ENCODE data around the gene LST1.
A peak's percentile ranks its signal among the peaks of the same experiment; 100 is the strongest.

LST1 gene

DNA sequence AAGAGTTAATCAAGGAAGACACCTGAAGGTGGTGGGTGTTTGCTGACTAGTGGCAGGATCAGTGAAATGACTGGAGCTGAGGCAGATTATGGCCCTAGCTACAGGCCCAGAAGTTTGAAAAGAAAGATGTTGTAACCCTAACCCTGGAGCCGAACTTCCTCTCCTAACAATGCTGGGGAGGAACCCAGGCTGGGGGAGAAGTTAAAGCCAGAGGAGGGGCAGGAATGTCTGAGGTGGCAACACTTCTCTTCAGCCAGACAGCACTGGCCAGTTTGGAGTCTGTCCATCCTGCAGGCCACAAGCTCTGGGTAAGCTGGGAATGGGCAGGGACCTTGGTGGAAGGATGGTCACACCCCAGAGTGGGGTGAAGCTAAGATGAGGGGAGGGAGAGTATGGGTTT lies at the start of gene LST1:
Gene LST1, plus strand, starts transcription at position 270 of the 400 bp plus-strand sequence. CDS start 1,023 bp downstream, outside the sequence.
- TF ChIP-seq, protein P1, sequence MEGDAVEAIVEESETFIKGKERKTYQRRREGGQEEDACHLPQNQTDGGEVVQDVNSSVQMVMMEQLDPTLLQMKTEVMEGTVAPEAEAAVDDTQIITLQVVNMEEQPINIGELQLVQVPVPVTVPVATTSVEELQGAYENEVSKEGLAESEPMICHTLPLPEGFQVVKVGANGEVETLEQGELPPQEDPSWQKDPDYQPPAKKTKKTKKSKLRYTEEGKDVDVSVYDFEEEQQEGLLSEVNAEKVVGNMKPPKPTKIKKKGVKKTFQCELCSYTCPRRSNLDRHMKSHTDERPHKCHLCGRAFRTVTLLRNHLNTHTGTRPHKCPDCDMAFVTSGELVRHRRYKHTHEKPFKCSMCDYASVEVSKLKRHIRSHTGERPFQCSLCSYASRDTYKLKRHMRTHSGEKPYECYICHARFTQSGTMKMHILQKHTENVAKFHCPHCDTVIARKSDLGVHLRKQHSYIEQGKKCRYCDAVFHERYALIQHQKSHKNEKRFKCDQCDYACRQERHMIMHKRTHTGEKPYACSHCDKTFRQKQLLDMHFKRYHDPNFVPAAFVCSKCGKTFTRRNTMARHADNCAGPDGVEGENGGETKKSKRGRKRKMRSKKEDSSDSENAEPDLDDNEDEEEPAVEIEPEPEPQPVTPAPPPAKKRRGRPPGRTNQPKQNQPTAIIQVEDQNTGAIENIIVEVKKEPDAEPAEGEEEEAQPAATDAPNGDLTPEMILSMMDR (IDR thresholded peaks at IDR 0.05; ENCODE audit: extremely low read depth, missing control alignments): no peak
- no peak for DNase-seq (ENCODE audit: low spot score)

GRCh38 chr6:31538805-31539400 lies 47.2 kb upstream of the LST1 start:
- TF ChIP-seq, protein P1 (IDR thresholded peaks at IDR 0.05; ENCODE audit: extremely low read depth, missing control alignments): no peak
- no peak for DNase-seq (ENCODE audit: low spot score)

DNA sequence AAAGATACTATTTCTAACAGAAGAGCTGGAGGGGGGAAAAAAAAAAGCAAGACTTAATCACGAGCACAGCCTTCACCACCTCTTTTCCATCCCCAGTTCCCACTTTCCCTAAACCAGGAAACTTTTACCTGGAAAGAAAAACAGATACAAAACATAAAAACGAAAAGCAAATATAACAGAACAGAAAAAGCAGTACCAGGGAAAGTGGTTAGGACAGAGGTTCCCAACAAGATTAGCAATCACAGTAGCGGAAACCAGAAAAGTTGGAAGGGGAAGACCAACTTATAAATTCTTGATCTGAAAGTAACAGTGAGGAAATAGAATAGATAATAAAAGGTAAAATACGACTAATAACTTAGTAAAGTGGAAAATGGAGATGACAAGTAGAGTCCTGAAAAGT lies 45.4 kb upstream of the LST1 start:
- TF ChIP-seq, protein P1 (IDR thresholded peaks at IDR 0.05; ENCODE audit: extremely low read depth, missing control alignments): no peak
- DNase-seq (ENCODE audit: low spot score): no peak

DNA sequence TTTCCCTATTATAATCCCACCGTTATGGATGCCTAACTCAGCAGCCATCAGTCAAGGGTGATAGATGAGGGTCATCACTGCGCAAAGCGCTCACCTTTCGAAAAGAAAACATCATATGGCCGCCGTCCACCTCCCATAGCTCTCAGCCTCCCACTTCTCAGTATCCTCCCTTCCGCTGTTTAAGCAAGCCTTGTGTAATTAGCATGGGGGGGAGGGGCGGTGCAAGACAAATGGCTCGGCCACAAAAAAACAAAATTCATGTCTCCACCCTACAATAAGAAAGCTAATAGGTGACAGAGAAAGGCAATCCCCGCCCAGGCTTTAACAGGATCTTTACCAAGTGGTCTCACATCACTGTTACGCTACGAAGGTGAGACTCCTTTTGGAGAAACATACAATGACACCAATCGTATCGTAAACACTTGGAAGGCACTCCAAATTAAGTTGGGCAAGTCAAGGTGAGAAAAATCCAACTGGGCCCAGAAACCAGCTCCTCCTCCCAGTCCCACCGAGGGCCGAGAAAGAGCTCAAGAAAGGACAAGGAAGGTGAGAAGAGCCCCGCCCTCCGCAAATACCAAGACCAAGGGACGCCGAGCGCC lies 44.9 kb upstream of the LST1 start:
- DNase-seq (ENCODE audit: low spot score): peak; percentile 63
- TF ChIP-seq, protein P1 (IDR thresholded peaks at IDR 0.05; ENCODE audit: extremely low read depth, missing control alignments): no peak

DNA sequence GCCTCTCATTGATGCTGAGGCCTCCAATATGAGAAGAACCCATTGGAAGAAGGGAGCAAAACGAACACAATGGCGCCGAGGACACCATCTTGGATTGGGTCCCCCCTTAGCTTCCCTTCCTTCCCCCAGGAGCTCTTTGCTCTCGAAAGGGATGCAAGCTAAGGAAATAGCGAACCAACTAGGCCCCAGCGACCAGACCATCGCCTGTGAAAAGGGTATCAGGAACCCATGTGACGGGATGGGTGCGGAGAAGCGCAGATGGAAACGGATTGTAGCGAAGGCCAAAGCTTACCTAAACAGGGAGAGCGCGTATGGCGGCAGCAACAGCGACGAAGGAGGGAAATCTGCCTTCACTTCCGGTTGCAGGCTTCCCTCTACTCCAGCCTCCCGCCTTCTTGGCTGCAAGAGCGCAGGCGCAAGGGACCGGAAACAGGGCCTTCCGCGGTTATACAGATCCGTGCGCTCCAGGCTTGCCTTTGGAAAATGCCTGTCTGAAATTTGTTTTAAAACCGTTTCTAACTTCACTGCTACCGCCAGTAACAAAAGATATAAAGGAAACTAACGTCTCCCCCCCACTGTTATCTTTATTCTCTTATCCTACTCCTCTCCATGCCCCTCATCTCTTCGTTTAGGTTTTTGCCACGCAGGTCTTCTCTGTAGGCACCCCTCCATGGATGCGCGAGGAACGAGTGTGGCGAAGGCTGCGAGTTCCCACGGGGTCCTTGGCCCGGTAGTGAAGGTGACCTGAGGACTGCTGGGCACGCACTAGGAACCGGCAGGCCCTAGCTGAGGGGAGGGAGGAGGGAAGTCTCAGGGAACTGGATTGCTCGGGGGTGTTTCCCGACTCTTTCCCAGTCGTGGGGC lies 44.2 kb upstream of the LST1 start, which contains the start of gene DDX39B:
Gene DDX39B, minus strand, starts transcription at position 346 of the 864 bp plus-strand sequence. CDS start 1,471 bp downstream, outside the sequence.
- TF ChIP-seq, protein P1 (IDR thresholded peaks at IDR 0.05; ENCODE audit: extremely low read depth, missing control alignments): no peak
- peak; percentile 94 for DNase-seq (ENCODE audit: low spot score)

- TF ChIP-seq, protein P1 (IDR thresholded peaks at IDR 0.05; ENCODE audit: extremely low read depth, missing control alignments): no peak
- DNase-seq (ENCODE audit: low spot score): no peak
Observed at GRCh38 chr6:31543639-31544038, 42.4 kb upstream of the LST1 start.

GRCh38 chr6:31544676-31545075 lies 41.4 kb upstream of the LST1 start:
- DNase-seq (ENCODE audit: low spot score): no peak
- TF ChIP-seq, protein P1 (IDR thresholded peaks at IDR 0.05; ENCODE audit: extremely low read depth, missing control alignments): no peak
